HG03196 (cell line): ENCODE data around the gene MYO1A.
"Not testable (repeated sequence)": the region's sequence is repeated elsewhere in the genome, so short reads cannot be mapped to it uniquely, and the experiment has no call there.

ENCODE experiments used
- ATAC-seq: cut with Tn5 transposase; IDR thresholded peaks from one replicate; pipeline ENCODE4 v1.9.1; 2021; ENCODE audit not compliant: unreplicated experiment

Gene MYO1A

DNA sequence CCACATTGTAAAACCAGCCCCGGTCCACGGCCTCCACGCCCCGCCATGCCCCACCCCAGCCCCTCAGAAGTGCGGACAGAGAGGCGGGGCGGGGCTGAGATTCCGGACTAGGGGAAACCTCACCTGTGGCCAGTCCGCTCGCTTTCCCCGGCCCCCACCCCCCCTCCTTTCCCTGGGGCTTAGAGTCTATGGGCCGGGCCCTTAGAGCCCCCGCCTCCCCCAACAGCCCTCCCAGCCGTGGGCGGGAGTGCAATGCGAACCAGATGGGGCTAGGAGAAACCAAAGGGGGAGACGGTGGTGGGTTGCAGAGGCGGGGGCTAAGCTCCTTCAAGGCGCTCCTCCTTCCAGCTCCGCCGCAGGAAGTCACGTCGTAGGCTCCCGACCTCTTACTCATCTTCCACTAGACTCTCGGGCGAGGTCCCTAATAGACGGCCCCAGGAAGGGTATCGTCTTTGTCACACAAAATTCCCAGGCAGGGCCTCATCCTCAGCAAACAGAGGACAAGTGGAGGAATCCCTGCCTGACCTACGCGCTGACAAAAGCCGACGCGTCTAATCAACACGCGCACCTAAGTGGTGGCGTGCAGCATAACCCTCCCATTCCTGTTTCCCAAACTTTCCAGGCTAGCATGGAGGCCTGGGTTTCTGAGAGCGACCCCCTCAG lies 37.9 kb upstream of the MYO1A start:
- peak; percentile 38 for ATAC-seq

DNA sequence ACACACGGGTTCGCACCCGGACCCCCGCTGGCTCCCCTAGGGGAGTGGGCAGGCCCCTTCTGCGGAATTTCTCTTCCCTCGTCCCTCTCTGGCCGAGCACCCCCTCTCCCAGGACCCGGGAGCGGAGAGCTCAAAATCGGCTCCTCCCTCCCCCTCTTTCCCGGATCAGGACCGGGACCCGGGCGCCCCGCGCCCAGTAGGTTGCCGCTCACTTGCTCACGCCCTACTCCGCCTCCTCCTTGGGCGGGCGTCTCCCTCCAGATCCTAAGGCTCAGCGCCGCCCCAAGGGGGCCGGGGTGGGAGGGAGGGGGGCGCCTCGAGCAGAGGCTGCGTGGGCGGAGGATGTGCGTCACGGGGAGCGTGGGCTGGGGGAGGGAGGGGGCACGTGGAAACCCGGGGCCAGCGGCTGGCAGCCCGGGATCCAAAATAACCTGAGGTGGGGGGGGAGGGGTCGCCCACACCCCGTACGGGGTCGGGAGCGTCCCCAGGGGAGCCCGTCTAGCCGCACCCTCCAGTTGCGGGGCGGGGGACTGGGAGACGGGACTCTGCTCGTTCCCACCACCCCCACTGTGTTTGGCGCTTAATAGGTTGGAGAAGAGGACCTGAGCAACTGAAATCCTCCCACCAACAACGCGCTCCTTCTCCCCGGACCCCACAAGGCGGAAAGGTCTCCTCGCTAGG lies 37.2 kb upstream of the MYO1A start:
- ATAC-seq: peak; percentile 26

DNA sequence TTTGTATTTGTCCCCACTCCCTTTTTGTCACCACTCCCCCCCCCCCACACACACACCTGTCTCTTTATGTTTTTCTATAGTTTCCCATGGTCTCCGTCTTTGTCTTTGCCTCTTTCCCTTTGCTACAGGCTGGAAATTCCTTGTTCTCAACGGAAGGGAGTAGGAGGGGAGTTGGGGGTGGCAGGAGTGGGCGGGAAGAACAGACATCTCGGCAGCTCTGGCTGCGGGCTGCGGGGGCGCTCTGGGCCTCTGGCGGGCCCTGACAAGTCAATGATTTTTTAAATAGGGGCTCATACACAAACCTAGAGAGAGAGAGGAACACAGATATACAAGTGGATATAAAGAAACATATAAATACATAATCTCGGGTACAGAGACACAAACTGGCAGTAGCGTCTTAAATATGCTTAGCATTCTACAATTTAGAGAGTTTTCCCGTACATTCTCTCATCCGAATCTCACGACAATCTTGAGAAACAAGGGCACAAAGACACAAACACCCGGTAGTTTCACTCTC lies 36.6 kb upstream of the MYO1A start:
- ATAC-seq: no peak

DNA sequence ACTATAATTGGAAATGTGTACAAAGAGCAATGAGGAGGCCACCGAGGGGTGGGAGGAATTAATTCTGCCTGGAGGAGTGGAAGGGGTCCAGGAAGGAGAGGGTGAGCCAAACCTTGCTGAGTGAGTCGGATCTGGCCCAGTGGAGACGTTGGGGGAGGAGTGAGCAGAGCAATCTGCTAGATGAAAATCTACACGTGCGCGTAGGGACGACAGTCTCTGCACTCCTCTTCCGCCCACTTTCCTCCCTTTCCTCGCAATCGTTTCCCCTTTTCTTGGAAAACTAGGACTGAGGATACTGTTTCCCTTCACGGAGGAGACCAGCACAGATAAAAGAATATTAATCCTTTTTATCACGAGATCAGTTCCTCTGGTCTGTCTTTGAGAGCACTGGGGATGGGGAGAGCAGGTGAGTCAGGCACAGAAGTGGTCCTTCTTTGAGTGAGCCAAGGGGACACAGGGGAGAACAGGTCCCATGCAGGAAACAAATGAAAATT lies 36.1 kb upstream of the MYO1A start:
- no peak for ATAC-seq

DNA sequence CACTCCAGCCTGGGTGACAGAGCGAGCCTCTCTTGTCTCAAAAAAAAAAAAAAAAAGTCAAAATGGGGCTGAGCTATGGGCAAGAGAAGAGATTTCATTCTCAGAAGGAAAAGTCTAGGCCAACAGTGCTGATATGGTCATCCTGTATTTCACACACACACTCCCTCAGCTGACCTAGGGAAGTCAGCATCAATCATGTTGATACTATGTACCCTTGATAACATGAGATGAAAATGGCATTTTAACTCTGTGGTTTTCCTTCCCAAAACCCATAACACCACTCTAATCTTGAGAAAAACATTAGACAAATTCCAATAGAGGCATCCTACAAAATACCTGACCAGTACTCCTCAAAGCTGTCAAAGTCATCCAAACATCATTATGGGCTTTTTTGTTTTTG lies 30.9 kb upstream of the MYO1A start:
- ATAC-seq: no peak

DNA sequence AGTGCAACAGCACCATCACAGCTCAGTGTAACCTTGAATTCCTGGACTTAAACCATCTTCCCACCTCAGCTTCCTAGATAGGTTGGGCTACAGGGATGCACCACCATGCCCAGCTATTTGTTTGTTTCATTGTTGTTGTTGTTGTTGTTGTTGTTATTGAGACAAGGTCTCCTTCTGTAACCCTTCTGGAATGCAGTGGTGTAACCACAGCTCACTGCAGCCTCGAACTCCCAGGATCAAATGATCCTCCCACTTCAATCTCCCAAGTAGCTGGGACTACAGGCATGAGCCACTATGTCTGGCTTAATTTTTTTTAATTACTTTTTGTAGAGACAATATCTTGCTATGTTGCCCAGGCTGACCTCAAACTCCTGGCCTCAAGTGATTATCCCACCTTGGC lies 29.9 kb upstream of the MYO1A start:
- no peak for ATAC-seq

DNA sequence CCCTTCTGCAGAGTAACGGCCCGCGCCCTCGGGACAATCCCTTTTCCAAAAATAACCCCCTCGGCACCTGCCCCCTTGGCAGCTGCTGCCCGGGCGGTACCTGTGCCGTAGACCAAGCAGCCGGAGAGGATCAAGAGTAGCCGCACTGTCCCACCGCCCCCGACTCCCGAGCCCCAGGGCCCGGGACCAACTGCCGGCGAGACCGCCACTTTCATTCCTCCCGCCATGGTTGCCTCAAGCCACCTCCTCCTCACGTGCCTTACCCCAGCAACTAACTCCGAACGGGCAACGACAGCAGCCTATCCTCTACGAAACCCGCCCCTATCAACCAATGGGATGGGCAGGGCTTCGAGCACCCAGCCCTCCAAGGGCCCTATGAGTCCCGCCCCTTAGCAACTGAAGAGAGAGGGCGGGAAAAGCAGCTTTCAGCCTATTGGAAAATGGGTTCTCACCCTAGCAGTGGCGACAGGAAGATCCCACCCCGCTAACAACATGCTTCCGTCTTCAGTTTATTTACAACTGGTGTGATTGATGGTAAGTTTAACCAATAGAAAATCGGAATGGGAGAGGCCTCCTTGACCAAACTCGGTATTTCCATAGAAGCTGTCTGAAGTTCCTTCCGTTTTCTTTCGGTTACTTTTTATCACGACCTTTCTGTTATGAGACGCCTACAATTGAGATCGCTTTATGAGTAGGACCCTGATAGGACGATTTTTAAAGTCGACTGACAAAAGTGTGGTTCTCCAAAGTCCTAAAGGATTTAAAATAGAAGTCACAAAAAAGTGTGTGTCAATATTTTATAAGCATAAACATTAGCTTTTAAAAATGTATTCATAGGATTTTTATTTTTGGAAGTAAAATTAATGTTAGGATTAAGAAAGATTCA lies 28.8 kb upstream of the MYO1A start, which contains the start of gene NEMP1:
Gene NEMP1, minus strand, starts transcription at position 273 of the 886 bp plus-strand sequence. Its CDS starts 46 bp downstream, at position 227.
- peak; percentile 96 for ATAC-seq

DNA sequence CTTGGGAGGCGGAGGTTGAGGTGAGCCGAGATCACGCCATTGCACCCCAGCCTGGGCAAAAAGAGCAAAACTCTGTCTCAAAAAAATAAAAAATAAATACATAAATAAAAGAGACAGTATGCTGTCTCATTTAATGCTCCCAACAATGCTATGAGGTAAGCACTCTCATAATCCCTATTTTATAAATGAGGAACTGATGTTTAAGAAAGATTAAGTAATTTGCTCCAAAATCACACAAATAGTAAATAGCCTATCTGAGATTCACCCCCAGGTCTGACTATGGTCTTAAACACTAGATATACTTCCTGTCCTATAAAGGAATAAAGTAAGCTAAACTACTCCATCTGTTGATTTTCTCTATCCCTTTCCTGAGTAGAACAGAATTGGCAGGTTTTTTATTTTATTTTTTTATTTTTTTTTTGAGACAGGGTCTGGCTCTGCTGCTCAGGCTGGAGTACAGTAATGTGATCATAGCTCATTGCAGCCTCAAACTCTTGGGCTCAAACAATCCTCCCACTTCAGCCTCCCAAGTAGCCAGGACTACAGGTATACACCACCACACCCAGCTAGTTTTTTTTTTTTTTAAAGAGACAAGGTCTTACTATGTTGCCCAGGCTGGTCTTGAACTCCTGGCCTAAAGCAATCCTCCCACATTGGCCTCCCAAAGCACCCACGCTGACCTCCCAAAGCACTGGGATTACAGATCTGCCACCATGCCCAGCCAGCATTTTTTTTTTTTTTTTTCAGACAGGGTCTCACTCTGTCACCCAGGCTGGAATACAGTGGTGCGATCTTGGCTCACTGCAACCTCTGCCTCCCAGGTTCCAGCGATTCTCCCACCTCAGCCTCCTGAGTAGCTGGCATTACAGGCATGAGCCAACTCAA lies 23.9 kb upstream of the MYO1A start:
- ATAC-seq: not testable (repeated sequence)

DNA sequence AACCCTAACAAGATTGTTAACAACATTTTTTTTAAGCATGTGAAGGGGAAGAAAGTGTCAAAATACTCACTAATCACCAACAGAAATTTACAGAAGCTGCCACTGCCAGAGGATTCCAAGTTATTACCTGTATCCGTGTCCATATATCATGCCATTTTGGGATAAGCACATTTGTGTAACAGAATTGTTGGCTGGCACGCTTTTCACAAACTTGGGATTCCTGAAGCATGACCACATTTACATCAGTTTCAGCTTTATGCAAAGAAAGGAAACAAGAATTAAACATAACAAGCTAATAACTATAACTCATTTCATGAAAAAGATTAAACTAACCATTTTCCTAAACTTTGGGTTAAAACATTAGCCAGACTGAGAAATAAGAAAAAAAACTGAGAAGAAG lies 22.7 kb upstream of the MYO1A start:
- ATAC-seq: no peak

DNA sequence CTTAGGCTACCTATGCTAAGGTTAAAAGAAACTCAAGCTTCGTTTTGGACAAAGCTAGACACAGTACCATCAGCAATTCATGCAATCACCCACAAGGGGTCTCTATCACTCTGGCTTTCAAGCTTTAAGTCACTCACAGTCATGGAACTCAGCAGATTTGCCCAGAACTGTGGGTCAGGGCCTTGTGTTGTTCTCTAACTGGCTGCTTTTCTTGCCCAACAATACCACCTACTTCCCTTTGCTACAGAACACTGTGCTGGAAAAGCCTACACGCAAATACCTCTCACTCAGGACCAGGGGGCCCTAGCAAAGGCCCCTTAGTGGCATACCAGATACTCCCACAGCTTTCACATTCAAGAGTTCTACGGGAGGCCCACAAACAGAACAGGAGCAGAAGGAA lies 19.6 kb upstream of the MYO1A start:
- peak; percentile 56 for ATAC-seq

DNA sequence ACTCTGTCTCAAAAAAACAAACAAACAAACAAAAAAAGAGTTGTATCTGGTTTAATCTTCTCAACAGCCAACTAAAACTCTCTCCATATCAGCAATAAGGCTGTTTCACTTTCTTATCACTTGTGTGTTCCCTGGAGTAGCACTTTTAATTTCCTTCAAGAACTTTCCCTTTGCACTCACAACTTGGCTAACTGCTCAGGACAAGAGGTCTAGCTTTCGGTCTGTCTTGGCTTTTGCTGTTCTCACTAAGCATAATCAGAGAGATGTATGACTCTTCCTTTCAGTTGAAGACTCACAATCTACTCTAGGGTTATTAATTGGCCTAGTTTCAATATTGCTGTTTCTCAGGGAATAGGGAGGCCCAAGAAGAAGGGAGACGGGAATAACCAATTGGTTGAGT lies 16.3 kb upstream of the MYO1A start:
- no peak for ATAC-seq

DNA sequence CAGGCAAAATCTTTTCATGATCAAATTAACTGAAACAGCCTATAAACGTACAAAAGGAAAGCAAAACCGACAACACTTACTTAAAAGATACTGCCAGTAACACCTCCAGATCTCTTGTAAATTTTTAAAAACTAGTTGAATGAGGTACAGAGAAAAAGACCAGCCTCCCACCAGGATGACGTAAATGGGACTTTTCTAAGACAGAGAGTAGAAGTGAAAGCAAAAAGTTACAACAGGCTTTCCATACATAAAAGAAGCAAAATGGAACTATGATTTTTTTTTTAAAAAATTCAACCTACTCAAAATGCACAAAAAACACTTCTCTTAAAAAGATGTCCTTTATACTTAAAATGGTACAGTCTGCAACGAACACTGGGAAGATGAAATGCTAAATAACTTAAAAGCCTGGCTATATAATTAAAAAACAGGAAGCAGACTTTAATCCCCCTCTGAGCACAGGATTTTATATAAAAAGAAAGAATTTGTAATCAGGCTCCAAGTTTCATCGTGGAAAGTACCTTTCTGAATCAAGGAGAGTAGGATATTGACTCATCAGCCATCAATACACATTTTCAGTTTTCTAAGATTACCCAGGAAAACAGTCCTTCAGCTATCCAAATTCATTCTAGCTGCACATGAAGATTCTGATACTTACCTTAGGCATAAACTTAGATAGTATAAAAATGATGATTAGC lies 14.2 kb upstream of the MYO1A start:
- ATAC-seq: peak; percentile 72

DNA sequence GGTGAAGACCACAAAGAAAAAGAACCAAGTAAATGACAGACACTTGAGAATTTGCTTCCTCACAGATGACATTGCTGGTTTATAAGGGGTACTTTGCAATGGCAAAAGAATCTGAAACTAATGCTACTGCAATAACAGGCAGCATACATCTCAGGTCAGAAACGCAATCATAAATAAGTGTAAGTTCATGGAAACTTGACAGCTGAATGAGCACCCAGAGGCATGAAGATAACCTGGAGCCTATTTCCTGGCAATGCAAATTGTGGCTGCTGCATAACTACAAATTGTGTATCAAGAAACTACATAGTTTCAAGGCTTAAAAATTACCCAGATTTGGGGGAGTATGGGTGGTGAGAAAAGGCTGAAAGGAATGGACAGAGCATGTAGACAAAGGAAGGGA lies 8.5 kb upstream of the MYO1A start:
- ATAC-seq: no peak

DNA sequence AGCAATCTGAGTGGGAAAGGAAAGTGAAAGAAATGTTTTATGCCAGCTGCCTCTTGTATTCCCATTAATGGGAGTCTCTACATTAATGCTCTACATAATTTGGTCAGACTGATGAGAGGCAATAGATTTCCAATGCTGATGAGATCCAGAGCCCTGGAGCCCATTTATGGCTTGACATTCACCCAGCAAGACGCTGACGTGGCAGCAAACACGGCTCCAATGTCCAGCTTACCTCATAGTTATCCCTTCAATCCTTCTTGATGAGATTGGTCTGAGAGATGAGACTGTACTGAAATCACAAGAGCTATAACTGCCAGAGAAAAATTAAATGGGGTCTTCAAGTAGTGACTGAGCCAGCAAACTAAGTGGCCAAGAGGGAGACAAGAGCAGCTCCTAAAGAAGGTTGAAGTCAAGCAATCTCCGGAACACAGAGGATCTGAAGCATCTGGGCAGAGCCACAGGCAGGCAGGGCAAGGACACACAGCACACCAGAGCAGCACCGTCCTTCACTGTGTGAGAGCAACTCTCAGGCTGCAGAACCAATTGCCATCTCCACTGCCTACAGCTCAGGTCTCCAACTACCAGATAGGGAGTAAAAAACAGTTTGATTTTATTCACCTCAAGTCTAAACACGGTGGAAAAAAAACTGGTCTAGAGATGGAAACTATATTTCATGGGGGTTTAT lies 7.3 kb upstream of the MYO1A start:
- ATAC-seq: no peak

DNA sequence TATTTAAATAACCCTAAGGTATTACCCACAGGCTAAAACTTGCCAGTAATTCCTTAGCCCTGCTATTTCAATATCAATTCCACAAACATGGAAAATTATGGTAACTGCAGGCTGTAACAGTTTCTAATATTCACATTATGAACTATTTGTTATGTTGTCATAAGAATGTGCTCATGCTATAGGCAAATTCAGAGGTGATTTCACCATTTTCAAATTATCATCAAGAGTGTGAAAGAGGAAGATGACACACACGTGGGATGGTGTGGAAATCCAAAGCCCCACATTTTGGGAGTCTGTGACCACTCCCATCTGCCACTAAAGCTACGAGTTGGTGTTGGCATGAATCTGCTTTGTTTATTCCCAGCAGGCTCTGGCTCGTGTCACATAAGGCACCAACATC lies 5.9 kb upstream of the MYO1A start:
- no peak for ATAC-seq

DNA sequence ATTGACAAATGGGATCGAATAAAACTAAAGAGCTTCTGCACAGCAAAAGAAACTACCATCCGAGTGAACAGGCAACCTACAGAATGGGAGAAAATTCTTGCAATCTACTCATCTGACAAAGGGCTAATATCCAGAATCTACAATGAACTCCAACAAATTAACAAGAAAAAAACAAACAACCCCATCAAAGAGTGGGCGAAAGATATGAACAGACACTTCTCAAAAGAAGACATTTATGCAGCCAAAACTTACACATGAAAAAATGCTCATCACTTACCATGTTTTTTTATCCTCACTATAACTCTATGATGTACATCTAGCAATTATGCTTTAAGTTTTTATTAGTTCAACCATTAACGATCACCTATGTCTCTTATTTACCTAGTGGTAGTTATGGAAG lies 4.0 kb upstream of the MYO1A start:
- ATAC-seq: not testable (repeated sequence)

DNA sequence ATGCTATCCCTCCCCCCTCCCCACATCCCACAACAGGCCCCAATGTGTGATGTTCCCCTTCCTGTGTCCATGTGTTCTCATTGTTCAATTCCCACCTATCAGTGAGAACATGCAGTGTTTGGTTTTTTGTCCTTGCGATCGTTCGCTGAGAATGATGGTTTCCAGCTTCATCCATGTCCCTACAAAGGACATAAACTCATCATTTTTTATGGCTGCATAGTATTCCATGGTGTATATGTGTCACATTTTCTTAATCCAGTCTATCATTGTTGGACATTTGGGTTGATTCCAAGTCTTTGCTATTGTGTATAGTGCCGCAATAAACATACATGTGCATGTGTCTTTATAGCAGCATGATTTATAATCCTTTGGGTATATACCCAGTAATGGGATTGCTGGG lies 3.2 kb upstream of the MYO1A start:
- not testable (repeated sequence) for ATAC-seq

DNA sequence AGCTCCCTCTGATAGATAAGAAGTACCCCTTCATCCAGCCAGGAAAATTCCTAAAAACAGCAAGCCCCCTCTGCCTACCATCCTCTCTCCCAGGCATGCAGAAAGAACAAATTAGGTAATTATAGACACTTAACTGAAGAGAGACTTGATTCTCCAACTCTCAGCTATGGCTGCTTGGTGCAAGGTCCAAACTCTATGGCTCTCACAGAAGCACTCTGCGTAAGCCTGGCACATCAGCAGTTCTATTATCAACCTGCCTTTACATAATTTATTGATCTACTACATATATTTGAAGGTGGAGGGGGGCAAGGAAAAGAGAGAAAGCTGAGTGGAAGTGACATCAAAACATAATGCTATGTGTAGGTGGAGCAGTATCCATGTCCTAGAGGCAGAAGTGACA lies 1.1 kb upstream of the MYO1A start:
- no peak for ATAC-seq

DNA sequence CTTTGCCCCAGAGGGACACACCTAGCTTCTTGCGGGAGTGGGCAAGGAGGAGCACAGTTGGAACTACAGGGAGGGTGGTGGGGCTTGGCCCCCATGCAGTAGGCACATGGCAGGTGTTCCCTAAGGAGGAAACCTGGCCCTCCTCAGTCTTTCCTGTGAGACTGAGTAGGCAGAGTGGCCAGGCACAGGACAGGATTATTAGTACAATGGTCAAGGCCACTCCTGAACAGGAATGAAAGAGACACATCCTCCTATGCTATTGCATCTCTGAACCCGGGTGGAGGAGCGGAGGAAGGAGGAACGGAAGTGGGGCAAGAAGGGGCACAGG lies 846 bp downstream of the MYO1A start:
- ATAC-seq: no peak
